AML-193 (cell line): ENCODE results near the gene ACHE.

ENCODE experiments used
- DNase-seq, 2 experiments: peaks; one replicate each; lab custom pipeline; 2025; lab: John Stamatoyannopoulos, UW

The ACHE gene

GRCh38 chr7:100884736-100885439, 10.8 kb downstream of the ACHE start:
- no peak for DNase-seq

DNA sequence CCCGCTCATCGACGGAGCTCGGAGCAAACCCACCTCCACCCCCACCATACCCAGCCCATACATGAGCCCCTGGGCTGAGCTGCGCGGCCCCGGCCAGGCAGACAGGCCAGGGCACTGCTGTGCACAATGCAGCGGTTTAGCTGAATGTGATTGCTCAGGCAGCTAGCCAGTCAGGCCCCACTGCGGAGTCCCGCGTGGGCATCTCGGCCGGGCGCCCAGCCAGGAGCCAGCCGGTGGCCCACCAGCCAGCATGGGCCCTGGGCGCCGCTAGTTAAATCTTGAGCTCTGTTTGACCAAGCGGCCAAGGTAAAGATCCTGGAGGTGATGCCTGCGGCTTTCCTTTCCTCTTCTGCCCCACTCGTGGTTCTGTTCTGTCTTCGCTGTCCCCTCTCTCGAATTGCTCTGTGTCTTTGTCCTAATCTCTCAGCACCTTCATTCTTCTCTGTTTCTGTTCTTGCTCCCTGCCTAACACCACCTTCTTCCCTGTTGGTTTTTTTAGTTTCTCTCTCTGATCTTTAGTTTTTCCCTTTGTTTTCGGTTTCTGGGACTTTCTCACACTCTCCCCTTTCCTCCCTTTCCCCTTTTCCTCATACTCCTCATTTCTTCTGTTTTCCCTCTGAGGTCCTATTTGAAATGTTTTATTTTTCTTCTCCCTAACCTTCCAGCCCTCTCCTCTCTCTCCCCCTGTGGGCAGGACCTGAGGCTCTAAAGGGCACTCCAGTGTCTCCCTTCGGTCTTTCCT, 12.7 kb downstream of the ACHE start:
- no peak for DNase-seq

- DNase-seq, result no peak
Measured at GRCh38 chr7:100882201-100882600, 13.5 kb downstream of the ACHE start.

DNA sequence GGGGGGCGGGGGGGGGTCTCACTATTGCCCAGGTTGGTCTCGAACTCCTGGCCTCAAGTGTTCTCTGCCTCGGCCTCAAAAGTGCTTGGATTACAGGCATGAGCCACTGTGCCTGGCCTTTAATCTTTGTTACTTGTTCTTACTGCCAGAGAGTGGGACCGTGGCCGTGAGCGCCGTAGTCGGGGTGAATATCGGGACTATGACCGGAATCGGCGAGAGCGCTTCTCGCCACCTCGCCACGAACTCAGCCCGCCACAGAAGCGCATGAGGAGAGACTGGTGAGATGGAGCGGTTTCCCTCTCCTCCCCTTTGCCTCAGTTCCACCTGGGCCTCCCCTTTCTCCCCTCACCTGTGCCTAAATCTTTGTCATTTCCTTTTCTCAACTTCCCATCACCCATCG, 14.6 kb downstream of the ACHE start:
- DNase-seq, result no peak

- no peak for DNase-seq
Measured at GRCh38 chr7:100880645-100881044, 15.0 kb downstream of the ACHE start.

DNA sequence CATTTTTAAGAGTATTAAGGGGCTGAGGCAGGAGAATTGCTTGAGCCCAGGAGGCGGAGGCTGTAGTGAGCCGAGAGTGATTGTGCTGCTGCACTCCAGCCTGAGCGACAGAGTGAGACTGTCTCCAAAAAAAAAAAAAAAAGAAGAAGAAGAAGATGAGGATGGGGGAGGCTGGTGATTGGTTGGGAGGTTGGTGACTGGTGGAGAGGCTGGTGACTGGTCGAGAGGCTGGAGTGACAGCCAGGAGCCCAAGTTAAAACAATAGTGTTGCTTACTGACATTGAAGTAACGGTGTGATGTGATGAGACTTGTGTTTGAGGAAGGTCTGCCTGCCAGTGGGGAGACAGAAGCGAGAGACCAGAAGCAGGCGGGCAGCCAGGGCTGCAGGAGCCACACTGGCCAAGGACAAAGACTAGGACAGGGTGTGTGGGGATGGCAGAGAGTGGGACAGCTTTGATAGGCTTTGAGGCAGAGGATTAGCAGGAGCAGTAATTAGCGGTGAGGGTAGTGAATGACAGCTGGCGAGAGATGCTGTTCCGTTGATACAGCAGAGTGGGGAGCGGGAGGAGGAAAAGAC, 15.9 kb downstream of the ACHE start:
- no peak for DNase-seq

GRCh38 chr7:100878685-100879084, 17.0 kb downstream of the ACHE start:
- DNase-seq, result no peak

- DNase-seq, result no peak
Measured at GRCh38 chr7:100878013-100878412, 17.7 kb downstream of the ACHE start.

- peak in 1 of 2 experiments; percentile 9 for DNase-seq
Measured at GRCh38 chr7:100875356-100875751, 20.3 kb downstream of the ACHE start.

GRCh38 chr7:100874577-100875355, 20.9 kb downstream of the ACHE start, which contains the start of gene SRRT:
Gene SRRT (plus strand): TSS chr7:100875103. CDS start chr7:100875591, 488 bp downstream.
- DNase-seq, result peak; percentile 91 to 93

- DNase-seq, result no peak
Measured at GRCh38 chr7:100874300-100874576, 21.4 kb downstream of the ACHE start.

GRCh38 chr7:100873599-100874299, 21.9 kb downstream of the ACHE start:
- no peak for DNase-seq

DNA sequence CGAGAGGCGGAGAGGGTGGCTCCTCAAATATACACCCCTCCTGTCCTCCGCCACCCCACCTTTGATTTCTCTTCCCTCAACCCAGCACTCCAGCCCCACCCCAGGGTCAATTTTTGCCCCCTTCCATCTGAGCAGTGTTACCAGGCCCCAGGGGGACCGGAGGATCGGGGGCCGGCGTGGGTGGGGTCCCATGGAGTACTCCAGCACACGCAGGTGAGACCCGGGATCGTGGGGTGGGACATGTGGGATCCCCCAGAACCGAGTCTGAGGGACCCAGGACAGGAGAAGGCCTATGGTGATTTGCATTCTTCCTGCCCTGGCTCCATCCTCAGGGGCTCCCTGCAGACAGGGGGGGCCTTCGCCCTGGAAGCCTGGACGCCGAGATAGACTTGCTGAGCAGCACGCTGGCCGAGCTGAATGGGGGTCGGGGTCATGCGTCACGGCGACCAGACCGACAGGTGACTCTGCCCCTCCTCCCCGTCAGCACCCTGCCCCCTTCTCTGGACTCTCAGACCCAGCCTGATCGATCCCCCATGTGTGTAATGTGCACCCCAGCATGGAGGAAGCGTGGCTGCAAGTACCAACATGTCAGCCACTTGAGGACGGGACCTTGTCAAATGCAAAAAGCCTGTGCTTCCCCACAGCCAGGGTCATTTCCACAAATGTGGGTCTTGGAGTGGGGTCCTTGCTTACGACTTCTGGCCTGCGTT, 27.8 kb downstream of the ACHE start:
- no peak for DNase-seq

DNA sequence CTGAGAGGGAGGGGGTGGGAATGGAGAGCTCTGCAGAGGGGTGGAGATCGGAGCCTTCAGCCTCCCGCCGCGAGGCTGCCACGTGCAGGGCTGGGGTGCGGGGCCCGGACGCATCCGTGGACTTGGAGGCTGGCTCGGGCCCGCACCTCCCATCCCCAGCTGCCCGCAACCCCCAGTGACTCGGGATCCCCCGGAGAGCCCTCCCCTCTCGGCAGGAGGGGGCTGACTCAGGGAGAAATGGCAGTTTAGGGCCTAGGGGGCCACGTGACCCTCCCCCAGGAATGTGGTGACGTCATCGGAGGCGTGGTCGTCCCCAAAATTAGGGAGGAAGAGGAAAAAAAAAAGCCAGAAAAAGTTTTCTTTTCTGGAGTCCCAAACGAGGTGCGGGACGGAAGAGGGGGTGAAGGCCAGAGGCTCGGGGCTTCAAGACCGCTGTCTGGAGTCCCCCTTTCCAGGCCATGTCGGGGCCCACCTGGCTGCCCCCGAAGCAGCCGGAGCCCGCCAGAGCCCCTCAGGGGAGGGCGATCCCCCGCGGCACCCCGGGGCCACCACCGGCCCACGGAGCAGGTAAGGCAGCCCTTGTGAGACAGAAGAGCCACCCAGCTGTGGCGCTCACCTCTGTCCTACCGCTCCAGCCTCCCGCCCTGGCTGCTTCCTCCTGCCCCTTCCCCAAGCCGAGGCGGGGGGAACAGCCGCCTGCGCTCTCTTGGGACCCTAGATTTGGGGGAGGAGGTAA, 28.5 kb downstream of the ACHE start, which contains the start of gene TRIP6:
TRIP6 (plus strand) TSS at position 348 of the 736 bp plus-strand sequence; CDS start at position 459, 111 bp downstream.
- DNase-seq, result no peak

DNA sequence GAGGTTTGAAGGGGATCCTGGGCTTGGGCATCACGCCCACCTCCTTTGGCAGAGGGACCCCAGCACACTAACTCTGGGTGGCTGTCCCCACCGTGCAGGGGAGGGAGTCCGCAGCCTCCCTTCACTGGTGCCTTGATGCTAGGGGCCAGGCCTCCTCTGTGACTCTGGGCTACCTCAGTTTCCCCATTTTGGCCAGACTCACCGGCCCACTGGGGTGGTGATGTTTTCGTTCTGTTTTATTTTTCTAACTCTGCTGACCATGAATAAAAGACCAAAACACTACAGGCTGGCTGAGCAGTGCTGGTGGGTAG, 29.0 kb downstream of the ACHE start:
- no peak for DNase-seq

- DNase-seq, result no peak
Measured at GRCh38 chr7:100865938-100866728, 29.6 kb downstream of the ACHE start.

DNA sequence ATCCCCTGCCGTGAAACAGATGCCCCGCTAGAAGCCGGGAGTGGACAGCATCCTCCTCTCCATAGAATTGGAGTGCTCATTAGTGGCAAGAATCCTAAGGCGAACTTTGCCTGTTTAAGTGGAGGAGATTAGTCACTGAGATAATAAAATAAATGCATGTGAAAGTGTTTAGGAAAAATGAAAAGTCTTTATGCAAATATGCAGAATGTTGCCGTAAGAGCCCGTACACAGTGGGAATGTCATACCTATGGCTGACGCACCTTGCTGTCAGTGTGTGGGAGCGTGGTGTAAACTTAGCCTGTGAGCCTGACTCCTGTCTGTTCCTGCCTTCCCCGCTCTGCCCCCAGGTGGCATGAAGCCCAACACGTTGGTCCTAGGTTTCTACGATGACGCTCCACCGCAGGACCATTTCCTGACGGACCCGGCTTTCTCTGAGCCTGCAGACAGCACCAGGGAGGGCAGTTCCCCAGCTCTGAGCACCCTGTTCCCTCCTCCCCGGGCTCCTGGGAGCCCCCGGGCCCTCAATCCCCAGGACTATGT, 30.2 kb downstream of the ACHE start:
- DNase-seq, result no peak

- DNase-seq, result no peak
Measured at GRCh38 chr7:100864263-100864845, 31.3 kb downstream of the ACHE start.

DNA sequence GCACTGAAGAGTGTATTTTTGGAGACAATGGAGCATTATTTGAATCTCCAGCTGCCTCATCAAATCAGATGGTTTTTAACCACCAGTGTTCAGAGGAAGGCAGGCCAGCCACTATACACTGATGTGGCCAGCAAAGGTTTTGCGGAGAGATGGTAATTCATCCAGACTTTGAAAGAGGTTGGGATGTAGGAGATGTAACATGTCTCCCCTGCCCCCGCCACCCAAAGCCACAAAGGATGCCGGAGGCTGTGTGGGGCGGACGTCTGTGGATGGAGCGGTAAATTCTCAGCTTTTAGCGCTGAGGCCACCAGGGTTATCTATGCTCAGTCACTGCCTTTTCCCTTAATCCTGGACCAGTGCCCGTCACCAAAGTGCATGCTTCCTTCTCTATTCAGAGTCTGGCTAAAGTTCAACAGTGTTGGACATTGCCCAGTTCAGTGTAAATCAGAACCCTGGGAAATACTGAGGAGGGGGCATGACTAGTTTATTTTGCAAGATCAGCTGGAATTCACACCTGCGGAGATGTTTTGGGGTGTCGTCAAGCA, 32.2 kb downstream of the ACHE start:
- DNase-seq, result peak; percentile 35 to 65
